Erythroblast (primary cell): ENCODE results near the gene SMOC2.
"Not testable (repeated sequence)": the region's sequence is repeated elsewhere in the genome, so short reads cannot be mapped to it uniquely, and the experiment has no call there.

Experiments
- DNase-seq, 2 experiments: peaks; one replicate each; lab custom pipeline; 2025; lab: John Stamatoyannopoulos, UW
- GATA1 ChIP-seq: IDR thresholded peaks from 2 replicates; pipeline ENCODE4 v1.6.1; 2011; ENCODE audit warnings: low read depth, mild to moderate bottlenecking, control low read depth, low read length, moderate library complexity
- POLR2A ChIP-seq: IDR thresholded peaks from 2 replicates; pipeline ENCODE4 v1.6.1; 2011; ENCODE audit warnings: mild to moderate bottlenecking, low read length

SMOC2 gene

DNA sequence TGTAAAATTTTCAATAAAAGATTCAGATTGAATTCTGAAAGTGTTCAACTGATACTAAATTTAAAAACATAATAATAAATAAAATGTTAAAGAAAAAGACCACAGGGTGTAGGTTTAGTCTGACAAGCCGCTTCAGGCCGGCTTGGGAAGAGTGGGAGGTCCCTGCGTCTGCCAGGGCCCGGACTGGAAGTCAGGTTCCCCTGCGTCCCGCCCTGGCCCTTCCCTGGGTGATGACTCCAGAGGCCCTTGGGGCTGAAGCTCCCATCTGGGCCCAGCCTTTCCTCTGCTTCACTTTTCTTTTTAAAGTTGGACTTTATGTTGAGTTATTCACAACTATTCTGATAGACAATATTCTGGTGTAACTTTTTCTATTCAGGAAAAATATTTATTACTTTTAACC, 93.3 kb downstream of the SMOC2 start:
- DNase-seq = no peak

DNA sequence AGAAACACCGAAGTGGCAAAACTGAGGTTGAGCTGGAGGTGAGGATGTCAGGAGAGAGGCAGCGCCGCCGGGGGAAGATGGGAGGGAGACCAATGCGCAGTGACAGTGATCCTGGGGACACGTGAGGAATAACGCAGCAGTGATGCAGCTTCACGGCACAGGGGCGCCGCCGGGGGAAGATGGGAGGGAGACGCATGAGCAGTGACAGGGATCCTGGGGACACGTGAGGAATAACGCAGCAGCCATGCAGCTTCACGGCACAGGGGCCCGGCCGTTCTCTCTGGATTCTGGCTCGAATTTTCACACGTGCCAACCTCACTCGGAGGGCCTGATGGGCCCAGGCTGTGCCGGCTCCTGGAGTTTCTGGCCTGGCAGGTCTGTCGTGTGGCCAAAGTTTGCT, 94.7 kb downstream of the SMOC2 start:
- TF ChIP-seq GATA1 (no peak), POLR2A (no peak)

More for the DNA sequence above, 93.3 kb downstream of the SMOC2 start:
- TF ChIP-seq GATA1 = no peak
- TF ChIP-seq POLR2A = no peak

DNA sequence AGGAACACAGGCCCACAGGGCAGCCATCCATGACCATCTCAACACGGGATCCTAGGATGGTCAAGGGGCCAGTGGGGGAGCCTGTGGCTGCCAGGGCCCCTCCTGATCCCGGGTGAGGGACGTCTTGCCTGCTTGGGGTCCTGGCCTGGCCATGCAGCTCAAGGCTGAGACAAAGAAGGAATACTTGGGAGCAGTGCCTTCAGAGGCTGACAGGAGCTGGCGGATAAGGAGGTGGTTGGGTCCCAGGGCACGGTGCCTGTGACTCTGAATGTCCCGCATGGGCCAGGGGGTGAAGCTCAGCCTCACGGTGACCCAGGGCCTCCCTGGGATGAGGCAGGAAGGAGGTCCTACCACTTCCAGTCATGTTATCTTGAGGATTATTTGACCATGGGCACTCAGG, 95.2 kb downstream of the SMOC2 start:
- no peak for TF ChIP-seq GATA1
- no peak for DNase-seq

More for the DNA sequence above, 94.7 kb downstream of the SMOC2 start:
- DNase-seq = no peak

DNA sequence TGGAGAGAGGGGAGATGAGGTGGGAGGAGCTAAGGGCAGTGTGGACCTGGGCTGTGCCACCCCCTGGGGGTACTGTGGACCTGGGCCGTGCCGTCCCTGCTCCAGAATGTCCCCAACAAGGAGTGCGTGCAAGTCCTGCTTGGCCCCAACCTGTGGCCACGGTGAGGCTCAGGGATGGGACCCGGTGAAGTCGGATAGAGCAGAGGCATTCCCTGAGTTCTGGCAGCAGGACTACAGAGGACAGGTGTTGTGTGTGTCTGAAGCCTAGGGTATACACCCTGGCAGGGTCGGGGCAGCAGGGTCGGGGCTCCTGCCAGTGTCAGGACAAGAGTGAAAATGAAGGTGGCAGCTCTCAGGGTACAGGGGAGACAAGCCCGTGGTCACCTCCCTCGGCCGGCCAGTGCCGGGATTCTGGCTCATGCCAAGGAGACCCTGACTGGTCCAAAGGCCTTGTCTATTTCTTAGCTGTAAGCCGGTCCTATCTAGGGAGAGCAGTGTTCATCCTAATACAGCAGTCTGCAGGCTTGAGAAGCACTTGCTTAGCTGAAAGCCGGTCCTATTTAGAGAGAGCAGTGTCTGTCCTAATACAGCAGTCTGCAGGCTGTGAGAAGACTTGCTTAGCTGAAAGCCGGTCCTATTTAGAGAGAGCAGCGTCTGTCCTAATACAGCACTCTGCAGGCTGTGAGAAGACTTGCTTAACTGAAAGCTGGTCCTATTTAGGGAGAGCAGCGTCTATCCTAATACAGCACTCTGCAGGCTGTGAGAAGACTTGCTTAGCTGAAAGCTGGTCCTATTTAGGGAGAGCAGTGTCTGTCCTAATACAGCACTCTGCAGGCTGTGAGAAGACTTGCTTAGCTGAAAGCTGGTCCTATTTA, 95.9 kb downstream of the SMOC2 start:
- no peak for DNase-seq
- TF ChIP-seq POLR2A (no peak), GATA1 (no peak)

DNA sequence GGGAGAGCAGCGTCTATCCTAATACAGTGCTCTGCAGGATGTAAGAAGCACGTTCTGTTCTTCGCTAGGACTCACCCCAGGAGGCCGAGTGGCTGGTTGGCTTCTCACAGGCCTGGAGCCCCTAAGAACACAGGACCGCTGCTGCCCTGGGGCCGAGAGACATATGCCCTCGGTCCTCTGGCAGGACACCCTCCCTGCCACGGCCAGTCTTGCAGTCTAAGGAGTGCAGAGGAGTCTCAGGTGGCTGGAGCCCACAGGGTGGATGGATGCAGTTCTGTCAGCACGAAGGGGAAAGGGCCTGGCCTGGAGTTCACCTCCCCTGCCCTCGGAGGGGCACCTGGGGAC, 96.5 kb downstream of the SMOC2 start:
- TF ChIP-seq POLR2A = no peak
- no peak for TF ChIP-seq GATA1
- DNase-seq = no peak

DNA sequence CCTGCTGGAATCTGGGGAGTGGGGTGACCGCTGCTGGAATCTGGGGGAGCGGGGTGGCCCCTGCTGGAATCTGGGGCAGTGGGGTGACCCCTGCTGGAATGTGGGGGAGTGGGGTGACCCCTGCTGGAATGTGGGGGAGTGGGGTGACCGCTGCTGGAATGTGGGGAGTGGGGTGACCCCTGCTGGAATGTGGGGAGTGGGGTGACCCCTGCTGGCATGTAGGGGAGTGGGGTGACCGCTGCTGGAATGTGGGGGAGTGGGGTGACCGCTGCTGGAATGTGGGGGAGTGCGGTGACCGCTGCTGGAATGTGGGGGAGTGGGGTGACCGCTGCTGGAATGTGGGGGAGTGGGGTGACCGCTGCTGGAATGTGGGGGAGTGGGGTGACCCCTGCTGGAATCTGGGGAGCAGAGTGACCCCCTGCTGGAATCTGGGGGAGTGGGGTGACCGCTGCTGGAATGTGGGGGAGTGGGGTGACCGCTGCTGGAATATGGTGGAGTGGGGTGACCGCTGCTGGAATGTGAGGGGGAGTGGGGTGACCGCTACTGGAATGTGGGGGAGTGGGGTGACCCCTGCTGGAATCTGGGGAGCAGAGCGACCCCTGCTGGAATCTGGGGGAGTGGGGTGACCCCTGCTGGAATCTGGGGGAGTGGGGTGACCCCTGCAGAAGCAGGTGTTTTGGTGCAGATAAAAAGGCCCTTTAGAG, 97.4 kb downstream of the SMOC2 start:
- not testable (repeated sequence) for DNase-seq

DNA sequence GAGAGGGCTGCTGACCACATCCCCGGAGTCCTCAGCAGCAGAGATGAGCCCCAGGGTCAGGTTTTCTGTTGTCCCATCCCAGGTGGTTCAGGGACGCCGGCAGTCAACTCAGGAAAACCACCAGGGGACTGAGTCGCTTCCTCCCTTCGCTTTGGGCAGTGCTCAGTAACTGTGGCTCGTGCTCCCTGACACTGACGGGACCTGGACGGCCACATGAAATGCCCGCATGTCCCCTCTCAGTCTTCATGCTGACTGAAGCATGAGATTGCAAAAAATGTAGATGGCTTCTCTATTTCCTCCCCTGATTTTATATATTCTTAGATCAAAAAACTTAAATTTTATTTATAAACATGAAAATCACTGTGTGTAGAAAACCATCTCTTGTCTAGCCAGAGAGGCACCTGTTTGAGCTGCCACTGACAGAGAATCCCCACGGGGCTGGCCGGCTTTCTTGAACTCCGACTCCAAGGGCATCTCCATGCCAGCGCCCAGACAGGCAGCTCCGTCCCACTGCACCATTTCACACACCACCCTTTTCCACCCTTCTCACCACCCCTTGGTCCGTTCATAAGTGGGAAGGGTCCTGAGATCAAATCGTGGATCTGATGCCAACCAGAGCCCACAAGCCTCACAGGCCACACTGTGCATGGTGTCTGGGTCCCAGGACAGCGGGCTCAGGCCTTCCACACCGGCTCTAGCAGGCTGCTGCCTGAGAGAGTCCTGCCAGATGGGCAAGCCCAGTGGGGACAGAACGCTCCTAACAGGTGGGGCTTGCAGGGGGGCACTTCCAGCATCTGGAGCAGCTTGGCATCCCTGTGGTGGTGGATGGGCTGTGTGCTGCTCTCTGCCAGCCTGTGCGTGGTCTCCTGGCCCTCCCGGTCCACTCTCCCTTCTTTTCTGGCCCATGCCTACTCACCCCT, 98.2 kb downstream of the SMOC2 start:
- TF ChIP-seq GATA1 = no peak
- no peak for TF ChIP-seq POLR2A
- no peak for DNase-seq

DNA sequence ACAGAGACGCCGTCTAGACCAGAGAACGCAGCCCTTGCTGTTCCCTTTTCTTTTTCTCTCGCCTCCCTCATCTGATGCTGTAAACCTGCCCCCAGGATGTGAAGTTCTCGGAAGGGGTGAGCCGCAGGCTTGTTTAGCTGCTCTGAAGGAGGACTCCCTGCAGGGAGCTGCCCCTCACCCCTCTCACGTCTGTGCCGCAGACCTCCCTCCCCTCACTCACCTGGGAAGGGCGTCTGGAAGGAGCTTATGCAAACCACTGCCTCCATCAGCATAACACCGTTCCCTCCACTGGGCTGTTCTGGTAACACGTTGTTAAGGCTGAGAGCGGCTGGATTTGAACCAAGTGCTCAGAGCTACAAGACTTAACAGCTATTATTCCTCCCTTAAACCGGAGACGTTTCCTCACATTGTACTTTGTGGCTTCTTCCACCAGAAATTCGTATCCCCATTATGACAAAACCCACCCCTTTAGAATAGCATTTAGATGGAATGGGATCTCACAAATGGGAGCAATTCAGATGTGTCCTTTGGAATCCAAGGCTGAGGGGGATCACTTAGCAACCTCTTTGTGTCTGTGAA, 99.8 kb downstream of the SMOC2 start:
- no peak for TF ChIP-seq GATA1
- TF ChIP-seq POLR2A = no peak
- DNase-seq = no peak

DNA sequence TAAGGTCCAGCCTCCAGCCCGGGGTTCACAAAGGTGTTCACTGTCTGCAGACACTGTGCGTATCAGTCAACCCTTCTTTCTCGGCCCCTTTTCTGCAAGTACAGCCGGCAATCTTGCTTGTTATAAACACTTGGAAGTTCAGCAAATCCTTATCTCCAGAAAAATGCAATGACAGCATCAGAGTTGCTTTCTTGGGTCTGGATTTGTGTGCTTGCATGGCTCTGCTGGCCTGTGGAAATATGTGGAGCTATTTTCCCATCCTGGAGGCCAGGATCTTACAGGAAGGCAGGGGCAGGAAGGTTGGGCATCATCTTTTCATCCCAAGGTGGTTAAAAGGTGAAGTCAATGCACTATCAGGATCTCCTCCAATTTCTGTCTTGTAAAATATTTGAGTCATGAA, 100.3 kb downstream of the SMOC2 start:
- no peak for DNase-seq
- no peak for TF ChIP-seq GATA1

DNA sequence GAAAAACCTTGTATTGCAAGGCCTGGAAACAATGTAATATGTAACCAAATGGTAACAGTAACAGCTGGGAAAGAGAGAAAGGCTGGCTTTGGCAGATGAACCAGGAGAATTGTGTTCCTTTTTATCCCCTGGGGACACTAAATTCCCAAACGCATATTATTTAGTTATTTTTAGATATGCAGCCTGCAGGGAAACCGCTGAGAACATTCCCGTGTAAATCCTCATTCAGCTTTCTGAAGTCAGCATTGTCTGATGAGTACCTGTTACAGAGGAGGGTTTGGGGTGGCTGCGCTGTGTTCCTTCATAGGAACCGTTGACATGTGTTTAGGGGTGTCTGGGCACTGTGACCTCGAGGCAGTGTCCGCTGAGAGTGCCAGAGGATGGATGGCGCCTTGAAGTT, 101.3 kb downstream of the SMOC2 start:
- TF ChIP-seq GATA1 (no peak), POLR2A (no peak)
- DNase-seq = no peak

DNA sequence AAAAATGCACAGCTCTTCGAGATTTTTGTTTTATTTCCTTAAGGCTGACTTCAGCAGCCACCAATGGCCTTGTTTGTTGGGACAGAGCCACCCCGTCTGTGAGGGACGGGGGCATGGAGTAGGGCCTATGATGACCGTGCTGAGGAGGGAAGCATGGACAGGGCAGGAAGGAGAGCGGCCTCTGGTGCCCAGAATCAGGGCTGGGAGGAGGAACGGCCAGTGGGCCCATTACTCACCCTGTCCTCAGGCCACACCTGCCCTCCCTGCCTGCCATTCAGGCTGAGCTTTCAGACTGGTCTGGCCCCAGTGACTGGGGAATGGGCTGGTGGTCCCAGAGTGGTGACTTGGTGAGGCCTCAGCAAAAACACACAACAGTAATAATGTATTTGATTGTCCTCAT, 104.4 kb downstream of the SMOC2 start:
- TF ChIP-seq POLR2A (no peak), GATA1 (no peak)
- no peak for DNase-seq

DNA sequence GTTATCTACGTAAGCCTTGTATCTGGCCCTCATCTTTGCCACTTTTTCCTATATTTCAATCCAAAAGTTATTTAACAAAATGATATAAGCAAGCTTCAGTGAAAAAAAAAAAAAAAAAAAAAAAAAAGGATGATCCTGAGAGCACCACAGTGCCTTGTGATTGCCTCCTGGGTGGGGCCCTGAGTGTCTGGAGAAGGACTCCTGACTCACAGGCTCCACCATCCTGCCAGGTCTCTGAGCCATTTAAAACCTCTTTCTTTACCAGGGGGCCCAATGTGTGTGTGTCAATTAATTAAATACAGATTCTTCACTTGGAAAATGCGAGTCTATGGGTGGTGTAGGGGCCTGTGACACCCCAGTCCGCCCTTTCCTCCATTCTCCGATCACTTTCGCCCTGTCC, 105.2 kb downstream of the SMOC2 start:
- TF ChIP-seq POLR2A = no peak
- TF ChIP-seq GATA1 = no peak
- no peak for DNase-seq

DNA sequence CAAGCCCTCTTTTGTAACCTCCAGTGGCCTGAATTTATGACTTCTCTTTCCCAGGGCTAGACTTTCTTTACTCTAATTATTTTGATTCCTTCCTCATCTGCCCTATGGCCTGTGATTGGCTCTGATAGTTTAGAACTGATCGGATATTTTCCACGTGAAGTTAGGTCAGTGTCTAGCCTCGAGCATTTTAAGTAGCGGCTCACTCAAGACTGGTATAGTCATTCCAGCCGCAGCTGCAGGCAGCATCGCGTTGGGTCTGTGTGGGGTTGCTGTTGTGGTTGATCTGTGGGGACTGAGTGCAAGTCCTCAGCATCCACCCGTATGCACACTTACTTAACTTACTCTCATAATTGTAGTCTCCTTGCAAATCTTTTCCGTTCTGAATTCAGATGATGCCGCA, 105.7 kb downstream of the SMOC2 start:
- TF ChIP-seq GATA1 = no peak
- no peak for TF ChIP-seq POLR2A

DNA sequence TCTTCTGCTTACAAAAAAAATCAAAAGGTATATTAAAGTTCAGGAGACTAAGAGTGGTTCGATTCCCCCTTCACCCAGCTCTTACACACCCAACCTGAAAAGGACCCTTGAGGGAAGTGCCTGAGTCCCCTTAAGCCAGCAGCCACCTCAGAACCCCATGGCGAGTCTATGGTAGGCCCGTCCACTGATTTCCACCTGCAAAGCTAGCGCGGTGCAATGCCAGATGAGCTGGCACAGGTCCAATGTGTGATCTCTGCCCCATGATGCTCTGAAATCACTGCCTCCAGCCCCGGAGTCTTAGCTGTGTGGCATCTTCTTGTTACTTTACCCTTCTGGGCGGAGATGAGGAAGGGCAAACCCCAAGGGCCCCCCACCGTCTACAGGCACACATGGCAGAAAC, 109.3 kb downstream of the SMOC2 start:
- no peak for DNase-seq
- TF ChIP-seq GATA1 (no peak), POLR2A (no peak)

More for the DNA sequence above, 105.7 kb downstream of the SMOC2 start:
- no peak for DNase-seq
